ENCODE results near the gene SYNE3.
"Not testable (repeated sequence)": the region's sequence is repeated elsewhere in the genome, so short reads cannot be mapped to it uniquely, and the experiment has no call there.

The SYNE3 gene

GRCh38 chr14:95514131-95515079 is 2.0 kb downstream of the SYNE3 start:
- TF ChIP-seq ZFX (IDR thresholded peaks at IDR 0.05), result no peak
- TF ChIP-seq, protein P1, sequence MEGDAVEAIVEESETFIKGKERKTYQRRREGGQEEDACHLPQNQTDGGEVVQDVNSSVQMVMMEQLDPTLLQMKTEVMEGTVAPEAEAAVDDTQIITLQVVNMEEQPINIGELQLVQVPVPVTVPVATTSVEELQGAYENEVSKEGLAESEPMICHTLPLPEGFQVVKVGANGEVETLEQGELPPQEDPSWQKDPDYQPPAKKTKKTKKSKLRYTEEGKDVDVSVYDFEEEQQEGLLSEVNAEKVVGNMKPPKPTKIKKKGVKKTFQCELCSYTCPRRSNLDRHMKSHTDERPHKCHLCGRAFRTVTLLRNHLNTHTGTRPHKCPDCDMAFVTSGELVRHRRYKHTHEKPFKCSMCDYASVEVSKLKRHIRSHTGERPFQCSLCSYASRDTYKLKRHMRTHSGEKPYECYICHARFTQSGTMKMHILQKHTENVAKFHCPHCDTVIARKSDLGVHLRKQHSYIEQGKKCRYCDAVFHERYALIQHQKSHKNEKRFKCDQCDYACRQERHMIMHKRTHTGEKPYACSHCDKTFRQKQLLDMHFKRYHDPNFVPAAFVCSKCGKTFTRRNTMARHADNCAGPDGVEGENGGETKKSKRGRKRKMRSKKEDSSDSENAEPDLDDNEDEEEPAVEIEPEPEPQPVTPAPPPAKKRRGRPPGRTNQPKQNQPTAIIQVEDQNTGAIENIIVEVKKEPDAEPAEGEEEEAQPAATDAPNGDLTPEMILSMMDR (conservative IDR thresholded peaks at IDR 0.05), result no peak
- H3K27ac ChIP-seq, result no peak overlapping the region

DNA sequence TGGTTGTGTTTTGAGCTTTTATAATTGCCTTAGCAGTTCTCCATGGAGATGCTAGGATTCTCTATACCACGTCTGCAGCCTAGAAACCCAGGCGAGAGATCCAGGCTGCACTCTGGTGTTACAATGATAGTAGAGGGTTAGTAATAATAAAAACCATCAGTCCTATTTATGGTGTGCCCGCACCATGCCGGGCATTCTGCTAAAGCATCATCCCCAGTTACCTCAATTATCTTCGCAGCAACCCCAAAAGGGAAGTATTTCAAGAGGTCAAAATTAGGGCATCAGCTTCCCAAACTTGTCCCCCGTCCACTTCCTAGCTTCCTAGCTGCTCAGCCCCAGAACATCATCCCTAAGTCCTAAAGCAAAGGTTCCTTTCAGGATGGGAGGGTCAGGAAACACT is 3.2 kb downstream of the SYNE3 start:
- no peak overlapping the region for H3K27ac ChIP-seq

GRCh38 chr14:95511687-95512086 is 4.8 kb downstream of the SYNE3 start:
- no peak for TF ChIP-seq ZFX (IDR thresholded peaks at IDR 0.05)
- TF ChIP-seq, protein P1 (conservative IDR thresholded peaks at IDR 0.05), result no peak
- H3K27ac ChIP-seq, result no peak overlapping the region

More for the DNA sequence above, 3.2 kb downstream of the SYNE3 start:
- TF ChIP-seq ZFX (IDR thresholded peaks at IDR 0.05), result no peak
- TF ChIP-seq, protein P1 (conservative IDR thresholded peaks at IDR 0.05), result no peak

- H3K27ac ChIP-seq, result no peak overlapping the region
- TF ChIP-seq, protein P1 (conservative IDR thresholded peaks at IDR 0.05), result no peak
- no peak for TF ChIP-seq ZFX (IDR thresholded peaks at IDR 0.05)
These were observed 5.6 kb downstream of the SYNE3 start for GRCh38 chr14:95510804-95511203.

GRCh38 chr14:95510344-95510743 is 6.1 kb downstream of the SYNE3 start:
- H3K27ac ChIP-seq, result not testable (repeated sequence)

- H3K27ac ChIP-seq, result no peak overlapping the region
- no peak for TF ChIP-seq ZFX (IDR thresholded peaks at IDR 0.05)
- TF ChIP-seq, protein P1 (conservative IDR thresholded peaks at IDR 0.05), result no peak
These were observed 7.0 kb downstream of the SYNE3 start for GRCh38 chr14:95509495-95509894.

DNA sequence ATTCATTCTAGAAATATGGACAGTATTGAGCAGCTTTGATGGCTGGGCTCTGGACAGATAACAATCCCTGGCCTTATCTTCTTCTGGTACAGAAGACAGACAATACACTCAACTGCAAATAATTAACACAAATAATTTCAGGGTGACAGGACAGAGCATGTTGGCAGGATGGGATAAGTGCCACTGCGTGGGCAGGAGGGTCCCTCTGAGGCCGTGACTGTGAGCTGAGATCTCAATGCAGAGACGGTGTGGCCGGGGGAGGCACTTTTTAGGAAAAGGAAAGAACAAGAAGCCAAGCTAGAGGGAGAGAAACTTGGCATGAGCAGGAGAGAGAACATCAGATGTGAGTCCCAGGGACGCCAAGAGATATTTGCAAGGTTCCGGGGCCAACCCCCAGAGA is 8.1 kb downstream of the SYNE3 start:
- H3K27ac ChIP-seq, result no peak overlapping the region

More for the DNA sequence above, 8.1 kb downstream of the SYNE3 start:
- no peak for TF ChIP-seq ZFX (IDR thresholded peaks at IDR 0.05)
- TF ChIP-seq, protein P1 (conservative IDR thresholded peaks at IDR 0.05), result no peak
